Heart left ventricle (tissue), 16 donors: ENCODE data around the gene PGA4. TPM values are rescaled to one million over a fixed set of nuclear protein-coding genes. Genes with fewer than 3 reads are reported as not detected.
"Not testable (repeated sequence)": the region's sequence is repeated elsewhere in the genome, so short reads cannot be mapped to it uniquely, and the experiment has no call there.

Experiments
- ATAC-seq, 4 donors: fragments of 200-7000 bp; cut with Tn5 transposase; one replicate each; pipeline ENCODE4 v1.9.1; 2020 to 2022; ENCODE audit warnings: moderate library complexity in 4 of 4, mild to moderate bottlenecking in 3 of 4, moderate number of reproducible peaks in 1 of 4
- DNase-seq, 5 donors: peaks; one replicate each; pipeline ENCODE4 v3.0.0-alpha.2; 2020
- H3K27ac ChIP-seq, 12 donors: fragments of 200-600 bp; sonication (generic) in 4 of 12; one replicate each; pipeline versions ENCODE4 v1.5.0 to v1.8.0; 2016 to 2022; ENCODE audit warnings: mild to moderate bottlenecking in 2 of 12
- H3K27me3 ChIP-seq, 9 donors: fragments of 200-600 bp; sonication (generic) in 2 of 9; one replicate each; pipeline versions ENCODE4 v1.5.1 to v1.8.0; 2016 to 2022; ENCODE audit warnings: mild to moderate bottlenecking in 3 of 9
- H3K36me3 ChIP-seq, 9 donors: fragments of 200-600 bp; sonication (generic) in 2 of 9; one replicate each; pipeline versions ENCODE4 v1.5.0 to v1.8.0; 2018 to 2022; ENCODE audit warnings: mild to moderate bottlenecking in 2 of 9
- H3K4me1 ChIP-seq, 12 donors: fragments of 200-600 bp; sonication (generic) in 4 of 12; one replicate each; pipeline versions ENCODE4 v1.5.0 to v1.8.0; 2016 to 2022; ENCODE audit warnings: mild to moderate bottlenecking in 3 of 12
- H3K4me3 ChIP-seq, 12 donors: fragments of 200-600 bp; sonication (generic) in 4 of 12; one replicate each; pipeline versions ENCODE4 v1.5.0 to v1.8.0; 2017 to 2022; ENCODE audit warnings: mild to moderate bottlenecking in 9 of 12, moderate library complexity in 4 of 12
- H3K9me3 ChIP-seq, 12 donors: fragments of 200-600 bp; sonication (generic) in 4 of 12; one replicate each; pipeline versions ENCODE4 v1.5.0 to v1.8.0; 2016 to 2022; ENCODE audit warnings: mild to moderate bottlenecking in 1 of 12
- WGBS, 4 donors: extraction: QIAGEN DNeasy Blood & Tissue Kit in 2 of 4; methylation state at CpG; one replicate each; pipeline versions ENCODE4 v1.1.5 to v1.1.7; 2013 to 2018; 5-methylcytosine and 5-hydroxymethylcytosine counted together
- intact Hi-C, 10 donors: fragments of 100-400 bp; cut with DNase I; formaldehyde crosslinking; loops; one replicate each; pipeline versions ENCODE4 v1.11.1 to v1.14.2; 2022
- polyA plus RNA-seq, 2 donors: library from polyadenylated mRNA; stranded (reverse); fragments of 200-250 nt; gene quantifications; one replicate each; pipeline ENCODE4 v1.2.3, GENCODE V29; 2013
- total RNA-seq, 9 donors: library from RNA; depleted of rRNA in 2 of 9; stranded (reverse); fragments of >200 nt in 2 of 9; fragmentation: NEBNext Ultra II Directional in 3 of 9; extraction: Animal tissue kit (Norgen Biotek cat#: 25700) in 3 of 9; gene quantifications; one replicate each; pipeline versions ENCODE4 v1.1.0 to v1.2.4, GENCODE V29; 2016 to 2023
- donor health status: ischemic (EF 13 %, LVEDD 7.1; RV severe dilation, severe dysfunction).
- donor health status: healthy with polysubstance abuse.
- donor health status: DM: no; HTN: yes; CAD: no.
- donor health status: DM: no; HTN: no; CAD: no.
- donor health status: ischemic (EF 25% LVEDD 6.9; RV normal size, moderate dysfunction).
- donor health status: ischemic (EF 25% LVEDD 5.7; RV mildly dilated, moderate dysfunction).
- donor health status: healthy.
- donor health status: DM: yes; HTN: yes; CAD: no.
- donor health status: ischemic (EF 35%, LVEDD 5.7; RV mildly dilated, moderate dysfunction).
- donor health status: nonischemic (EF 11% LVEDD 7.7; RV severe dilation, severe dysfunction).
- donor health status: DM: yes; HTN: yes; CAD: no.
- donor health status: PGD.
- donor health status: ischemic (EF 29% LVEDD 5.4; RV normal size, mild dysfunction).
- donor health status: nonischemic (EF 23%, LVEDD 6.1; RV moderate dilation, normal function).

The PGA4 gene
- total and polyA plus RNA-seq, 11 donors = 0.21 to 5.9 (median 1.0) TPM; not detected in 3

- ATAC-seq = peak in 3 of 4 donors; percentile 8 to 51 (median 24)
- whole genome bisulfite sequencing, 4 donors = no CpG with 5 or more reads among the region's 15 CpGs
- intact Hi-C loops, H3K27me3 ChIP-seq, H3K9me3 ChIP-seq, H3K4me1 ChIP-seq, H3K36me3 ChIP-seq, H3K27ac ChIP-seq, DNase-seq, H3K4me3 ChIP-seq: not testable (repeated sequence)
These were observed 9.9 kb upstream of the PGA4 start for GRCh38 chr11:61212202-61212601.

- ATAC-seq, H3K4me3 ChIP-seq, H3K4me1 ChIP-seq, H3K36me3 ChIP-seq, intact Hi-C loops, H3K9me3 ChIP-seq, DNase-seq, H3K27ac ChIP-seq, H3K27me3 ChIP-seq: not testable (repeated sequence)
- WGBS, 4 donors = no CpG with 5 or more reads among the region's 3 CpGs
These were observed 8.3 kb upstream of the PGA4 start for GRCh38 chr11:61213711-61214324.

- H3K27me3 ChIP-seq, intact Hi-C loops, H3K36me3 ChIP-seq, H3K27ac ChIP-seq, DNase-seq, ATAC-seq, H3K9me3 ChIP-seq, H3K4me1 ChIP-seq, H3K4me3 ChIP-seq: not testable (repeated sequence)
- no CpG with 5 or more reads among the region's 4 CpGs for WGBS, 4 donors
These were observed 3.8 kb upstream of the PGA4 start for GRCh38 chr11:61218306-61218705.

GRCh38 chr11:61219016-61219415 lies 3.1 kb upstream of the PGA4 start:
- H3K27me3 ChIP-seq, H3K36me3 ChIP-seq, H3K27ac ChIP-seq, H3K4me1 ChIP-seq, H3K9me3 ChIP-seq, intact Hi-C loops, ATAC-seq, H3K4me3 ChIP-seq: not testable (repeated sequence)
- WGBS, 4 donors = 88 to 91% (median 89%) methylated on average over 5 of the region's 5 CpGs
- DNase-seq = peak in 2 of 5 donors; percentile 8 to 15

GRCh38 chr11:61222692-61223091 lies 545 bp downstream of the PGA4 start:
- DNase-seq, H3K9me3 ChIP-seq, H3K27ac ChIP-seq, H3K27me3 ChIP-seq, H3K36me3 ChIP-seq, H3K4me3 ChIP-seq, H3K4me1 ChIP-seq, intact Hi-C loops: not testable (repeated sequence)
- WGBS, 4 donors = no CpG with 5 or more reads among the region's 5 CpGs
- peak in 3 of 4 donors; percentile 51 to 66 (median 58) for ATAC-seq

- H3K4me1 ChIP-seq, intact Hi-C loops, H3K27ac ChIP-seq, DNase-seq, H3K36me3 ChIP-seq, H3K27me3 ChIP-seq, ATAC-seq, H3K9me3 ChIP-seq, H3K4me3 ChIP-seq: not testable (repeated sequence)
- WGBS, 4 donors = no CpG with 5 or more reads among the region's 10 CpGs
These were observed 4.5 kb downstream of the PGA4 start for GRCh38 chr11:61226457-61227137.

GRCh38 chr11:61229458-61229857 lies 7.3 kb downstream of the PGA4 start:
- H3K9me3 ChIP-seq, H3K4me3 ChIP-seq, H3K4me1 ChIP-seq, H3K27me3 ChIP-seq, H3K27ac ChIP-seq, H3K36me3 ChIP-seq, DNase-seq, intact Hi-C loops: not testable (repeated sequence)
- no CpG with 5 or more reads among the region's 6 CpGs for WGBS, 4 donors
- peak in 3 of 4 donors; percentile 46 to 53 (median 51) for ATAC-seq

GRCh38 chr11:61231033-61231432 lies 8.9 kb downstream of the PGA4 start:
- no CpG with 5 or more reads among the region's 15 CpGs for WGBS, 4 donors
- H3K4me3 ChIP-seq, intact Hi-C loops, H3K27me3 ChIP-seq, H3K36me3 ChIP-seq, DNase-seq, H3K9me3 ChIP-seq, H3K4me1 ChIP-seq, H3K27ac ChIP-seq: not testable (repeated sequence)
- peak in 2 of 4 donors; percentile 33 to 62 for ATAC-seq

- H3K27me3 ChIP-seq, H3K4me3 ChIP-seq, H3K9me3 ChIP-seq, H3K27ac ChIP-seq, H3K36me3 ChIP-seq, H3K4me1 ChIP-seq, DNase-seq, intact Hi-C loops, ATAC-seq: not testable (repeated sequence)
- 40% methylated on average over 1 of the region's 5 CpGs; no CpG with 5 or more reads in 3 of the 4 donors for WGBS, 4 donors
These were observed 9.4 kb downstream of the PGA4 start for GRCh38 chr11:61231585-61231984.

GRCh38 chr11:61232548-61233145 lies 10.5 kb downstream of the PGA4 start:
- WGBS, 4 donors = no CpG with 5 or more reads among the region's 3 CpGs
- intact Hi-C loops, H3K27ac ChIP-seq, DNase-seq, ATAC-seq, H3K9me3 ChIP-seq, H3K36me3 ChIP-seq, H3K4me3 ChIP-seq, H3K4me1 ChIP-seq, H3K27me3 ChIP-seq: not testable (repeated sequence)

- DNase-seq, ATAC-seq, H3K4me1 ChIP-seq, H3K9me3 ChIP-seq, H3K27me3 ChIP-seq, intact Hi-C loops, H3K27ac ChIP-seq, H3K4me3 ChIP-seq, H3K36me3 ChIP-seq: not testable (repeated sequence)
- WGBS, 4 donors = no CpG with 5 or more reads among the region's 4 CpGs
These were observed 15.0 kb downstream of the PGA4 start for GRCh38 chr11:61237130-61237529.
